Neural cell (in vitro differentiated cells): ENCODE measurements around the gene NDST3. TPM values are rescaled to one million over a fixed set of nuclear protein-coding genes. Genes with fewer than 3 reads are reported as not detected.

ENCODE experiments used
- H2AFZ ChIP-seq: fragments of 200-600, 300-800 bp; sonication (generic), shearing (Covaris generic); 2 replicates; pipeline ENCODE4 v1.6.0; 2014; ENCODE audit warnings: low read depth, mild to moderate bottlenecking, antibody characterized with exemption, low read length, moderate library complexity
- H3F3A ChIP-seq: fragments of 200-600 bp; shearing (Covaris generic); 2 replicates; pipeline ENCODE4 v1.6.1; 2016; ENCODE audit warnings: mild to moderate bottlenecking, moderate library complexity, mixed read lengths, antibody characterized with exemption, low read length; ENCODE audit not compliant: insufficient read depth, poor library complexity, severe bottlenecking
- H3K27ac ChIP-seq: fragments of 200-600, 300-800 bp; sonication (generic), shearing (Covaris generic); 2 replicates; pipeline ENCODE4 v1.5.1; 2014; ENCODE audit warnings: mild to moderate bottlenecking, low read length, moderate library complexity
- H3K27me3 ChIP-seq: fragments of 300-800, 200-600 bp; sonication (generic), shearing (Covaris generic); 2 replicates; pipeline ENCODE4 v1.6.0; 2014; ENCODE audit warnings: mild to moderate bottlenecking, low read depth, low read length, moderate library complexity; ENCODE audit not compliant: insufficient read depth
- H3K36me3 ChIP-seq: fragments of 300-800, 200-600 bp; sonication (generic), shearing (Covaris generic); 2 replicates; pipeline ENCODE4 v1.5.1; 2014; ENCODE audit warnings: mild to moderate bottlenecking, antibody characterized with exemption, low read length, moderate library complexity; ENCODE audit not compliant: insufficient read depth
- H3K4me2 ChIP-seq: fragments of 300-800, 200-600 bp; sonication (generic), shearing (Covaris generic); 2 replicates; pipeline ENCODE4 v1.6.0; 2014; ENCODE audit warnings: mild to moderate bottlenecking, low read length
- H3K4me3 ChIP-seq: fragments of 300-800, 200-600 bp; sonication (generic), shearing (Covaris generic); 2 replicates; pipeline ENCODE4 v1.5.1; 2014; ENCODE audit warnings: mild to moderate bottlenecking, low read length, moderate library complexity
- H3K79me2 ChIP-seq: fragments of 200-600 bp; shearing (Covaris generic); replicated peaks from 2 replicates; pipeline ENCODE4 v1.6.0; 2014; ENCODE audit warnings: mild to moderate bottlenecking, low read length, moderate library complexity; ENCODE audit not compliant: insufficient read depth
- H3K9ac ChIP-seq: fragments of 300-800, 200-600 bp; sonication (generic), shearing (Covaris generic); 2 replicates; pipeline ENCODE4 v1.6.1; 2016; ENCODE audit warnings: mild to moderate bottlenecking, low read length, mixed read lengths
- H3K9me2 ChIP-seq: fragments of 200-600 bp; shearing (Covaris generic); 2 replicates; pipeline ENCODE4 v1.6.1; 2016; ENCODE audit warnings: mild to moderate bottlenecking, low read length, mixed read lengths; ENCODE audit not compliant: insufficient read depth
- H3K9me3 ChIP-seq: fragments of 200-600, 300-800 bp; sonication (generic), shearing (Covaris generic); 2 replicates; pipeline ENCODE4 v1.6.1; 2016; ENCODE audit warnings: mild to moderate bottlenecking, mixed run types, low read length, moderate library complexity, mixed read lengths
- H4K20me1 ChIP-seq: fragments of 200-600 bp; shearing (Covaris generic); 2 replicates; pipeline ENCODE4 v1.6.1; 2016; ENCODE audit warnings: mild to moderate bottlenecking, mixed run types; ENCODE audit not compliant: insufficient read depth
- CTCF ChIP-seq: fragments of 450-650 bp; IDR thresholded peaks from 2 replicates; pipeline ENCODE4 v1.5.1; 2014; ENCODE audit warnings: antibody characterized with exemption, mild to moderate bottlenecking, moderate library complexity; ENCODE audit not compliant: poor library complexity, severe bottlenecking
- EP300 ChIP-seq: fragments of 450-650 bp; conservative IDR thresholded peaks from 2 replicates; pipeline ENCODE4 v1.6.1; 2014; ENCODE audit warnings: antibody characterized with exemption, mild to moderate bottlenecking, moderate library complexity; ENCODE audit not compliant: poor library complexity, severe bottlenecking
- EZH2 ChIP-seq: fragments of 200-600, 300-800 bp; shearing (Covaris generic), sonication (generic); IDR thresholded peaks from 2 replicates; pipeline ENCODE4 v1.6.1; 2014; ENCODE audit warnings: antibody characterized with exemption, low read length, borderline replicate concordance, mild to moderate bottlenecking; ENCODE audit not compliant: insufficient read depth, poor library complexity, severe bottlenecking
- MXI1 ChIP-seq: fragments of 450-650 bp; conservative IDR thresholded peaks from 2 replicates; pipeline ENCODE4 v1.6.1; 2014; ENCODE audit warnings: antibody characterized with exemption, mild to moderate bottlenecking; ENCODE audit not compliant: poor library complexity, severe bottlenecking
- POLR2AphosphoS5 ChIP-seq: IDR thresholded peaks from 2 replicates; pipeline ENCODE4 v1.6.1; 2012
- RAD21 ChIP-seq: fragments of 450-650 bp; conservative IDR thresholded peaks from 2 replicates; pipeline ENCODE4 v1.6.1; 2014; ENCODE audit warnings: antibody characterized with exemption, mild to moderate bottlenecking, moderate library complexity
- SMC3 ChIP-seq: fragments of 450-650 bp; conservative IDR thresholded peaks from 2 replicates; pipeline ENCODE4 v1.6.1; 2014; ENCODE audit warnings: antibody characterized with exemption, mild to moderate bottlenecking, moderate library complexity; ENCODE audit not compliant: poor library complexity
- TAF1 ChIP-seq: IDR thresholded peaks from 2 replicates; pipeline ENCODE4 v1.6.1; 2012; ENCODE audit warnings: low read depth
- polyA plus RNA-seq: library from polyadenylated mRNA; depleted of rRNA; stranded (reverse); fragments of >200 nt; gene quantifications from 2 replicates; pipeline ENCODE4 v1.2.3, GENCODE V29; 2014
- TF ChIP-seq, protein P1 (sequence below): IDR thresholded peaks from 2 replicates; pipeline ENCODE4 v1.6.1; 2012; ENCODE audit warnings: borderline replicate concordance

The NDST3 gene
- polyA plus RNA-seq, 1 donor from 2014 or later: 4.0 TPM

- Histone ChIP-seq H3F3A (no peaks in the 10 kb centered on the region), H3K4me3 (no peak overlapping the region), H3K9ac (no peak overlapping the region), H3K79me2 (no peaks in the 10 kb centered on the region), H3K27ac (no peak overlapping the region), H3K4me2 (no peak overlapping the region), H3K36me3 (no peaks in the 10 kb centered on the region), H2AFZ (no peak overlapping the region), H3K9me3 (no peaks in the 10 kb centered on the region), H4K20me1 (no peaks in the 10 kb centered on the region), H3K9me2 (no peaks in the 10 kb centered on the region), H3K27me3 (no peaks in the 10 kb centered on the region)
- TF ChIP-seq TAF1: no peak
- no peak for TF ChIP-seq MXI1
These were observed 248.4 kb downstream of the NDST3 start for GRCh38 chr4:118282692-118283091.

DNA sequence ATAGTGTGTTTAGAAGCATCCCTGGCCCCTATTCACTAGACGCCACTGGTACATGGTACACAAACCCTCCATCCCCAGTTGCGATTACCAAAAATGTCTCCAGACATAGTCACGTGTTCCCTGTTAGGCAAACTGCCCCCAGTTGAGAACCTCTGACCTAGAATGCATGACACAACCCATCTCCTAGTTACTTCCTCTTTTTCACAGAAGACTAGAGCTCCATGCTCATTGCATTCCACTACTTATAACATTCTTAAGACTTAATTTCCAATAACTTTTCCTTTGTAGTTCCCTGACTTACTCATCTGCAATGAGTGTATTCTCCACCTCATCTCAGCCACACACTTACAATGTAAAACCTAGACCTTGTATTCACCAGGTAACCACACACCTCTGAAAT, 249.9 kb downstream of the NDST3 start:
- H3K9me3 ChIP-seq: no peaks in the 10 kb centered on the region
- H3K9ac ChIP-seq: no peak overlapping the region
- no peaks in the 10 kb centered on the region for H3K36me3 ChIP-seq
- no peaks in the 10 kb centered on the region for H3K79me2 ChIP-seq
- no peak overlapping the region for H2AFZ ChIP-seq
- H3F3A ChIP-seq: no peaks in the 10 kb centered on the region
- TF ChIP-seq MXI1 (no peak), EP300 (no peak), TAF1 (no peak), RAD21 (no peak), CTCF (no peak)
- no peaks in the 10 kb centered on the region for H3K27me3 ChIP-seq
- H3K27ac ChIP-seq: no peak overlapping the region
- H3K9me2 ChIP-seq: no peaks in the 10 kb centered on the region
- H3K4me3 ChIP-seq: no peak overlapping the region
- H4K20me1 ChIP-seq: no peaks in the 10 kb centered on the region
- H3K4me2 ChIP-seq: no peak overlapping the region

DNA sequence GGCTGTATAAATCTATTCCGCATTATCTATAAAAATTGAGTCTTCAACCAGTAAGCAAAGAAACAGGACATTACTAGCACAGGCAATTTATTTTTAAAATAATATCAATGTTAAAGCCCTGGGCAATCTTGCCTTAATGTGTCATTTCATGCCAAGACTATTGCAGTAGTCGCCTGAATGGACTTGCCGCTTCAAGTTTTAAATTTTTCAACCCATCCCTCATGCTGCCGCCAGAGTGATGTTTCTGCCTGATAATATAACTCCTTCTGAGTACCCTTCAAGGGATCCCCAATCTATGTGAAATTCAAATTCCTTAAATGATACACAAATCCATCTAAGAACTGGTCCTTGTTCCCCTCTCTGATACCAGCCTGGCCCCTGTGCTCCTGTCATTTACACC, 251.6 kb downstream of the NDST3 start:
- H3K9me3 ChIP-seq: no peaks in the 10 kb centered on the region

More for the DNA sequence above, 251.6 kb downstream of the NDST3 start:
- Histone ChIP-seq H3K36me3 (no peaks in the 10 kb centered on the region), H3K4me2 (no peak overlapping the region), H2AFZ (no peak overlapping the region), H3F3A (no peaks in the 10 kb centered on the region), H3K27ac (no peak overlapping the region), H3K9me2 (no peaks in the 10 kb centered on the region), H3K79me2 (no peaks in the 10 kb centered on the region), H4K20me1 (no peaks in the 10 kb centered on the region), H3K4me3 (no peak overlapping the region), H3K27me3 (no peaks in the 10 kb centered on the region), H3K9ac (no peak overlapping the region)
- no peak for TF ChIP-seq EP300
- TF ChIP-seq MXI1: no peak
- TF ChIP-seq RAD21: no peak
- TF ChIP-seq, protein P1, sequence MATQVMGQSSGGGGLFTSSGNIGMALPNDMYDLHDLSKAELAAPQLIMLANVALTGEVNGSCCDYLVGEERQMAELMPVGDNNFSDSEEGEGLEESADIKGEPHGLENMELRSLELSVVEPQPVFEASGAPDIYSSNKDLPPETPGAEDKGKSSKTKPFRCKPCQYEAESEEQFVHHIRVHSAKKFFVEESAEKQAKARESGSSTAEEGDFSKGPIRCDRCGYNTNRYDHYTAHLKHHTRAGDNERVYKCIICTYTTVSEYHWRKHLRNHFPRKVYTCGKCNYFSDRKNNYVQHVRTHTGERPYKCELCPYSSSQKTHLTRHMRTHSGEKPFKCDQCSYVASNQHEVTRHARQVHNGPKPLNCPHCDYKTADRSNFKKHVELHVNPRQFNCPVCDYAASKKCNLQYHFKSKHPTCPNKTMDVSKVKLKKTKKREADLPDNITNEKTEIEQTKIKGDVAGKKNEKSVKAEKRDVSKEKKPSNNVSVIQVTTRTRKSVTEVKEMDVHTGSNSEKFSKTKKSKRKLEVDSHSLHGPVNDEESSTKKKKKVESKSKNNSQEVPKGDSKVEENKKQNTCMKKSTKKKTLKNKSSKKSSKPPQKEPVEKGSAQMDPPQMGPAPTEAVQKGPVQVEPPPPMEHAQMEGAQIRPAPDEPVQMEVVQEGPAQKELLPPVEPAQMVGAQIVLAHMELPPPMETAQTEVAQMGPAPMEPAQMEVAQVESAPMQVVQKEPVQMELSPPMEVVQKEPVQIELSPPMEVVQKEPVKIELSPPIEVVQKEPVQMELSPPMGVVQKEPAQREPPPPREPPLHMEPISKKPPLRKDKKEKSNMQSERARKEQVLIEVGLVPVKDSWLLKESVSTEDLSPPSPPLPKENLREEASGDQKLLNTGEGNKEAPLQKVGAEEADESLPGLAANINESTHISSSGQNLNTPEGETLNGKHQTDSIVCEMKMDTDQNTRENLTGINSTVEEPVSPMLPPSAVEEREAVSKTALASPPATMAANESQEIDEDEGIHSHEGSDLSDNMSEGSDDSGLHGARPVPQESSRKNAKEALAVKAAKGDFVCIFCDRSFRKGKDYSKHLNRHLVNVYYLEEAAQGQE: no peak
- no peak for TF ChIP-seq POLR2AphosphoS5
- no peak for TF ChIP-seq EZH2
- TF ChIP-seq SMC3: no peak
- TF ChIP-seq TAF1: no peak
- no peak for TF ChIP-seq CTCF
